ENCODE measurements around the gene CPNE5. TPM values are rescaled to one million over a fixed set of nuclear protein-coding genes. Genes with fewer than 3 reads are reported as not detected.
"Not testable (repeated sequence)": the region's sequence is repeated elsewhere in the genome, so short reads cannot be mapped to it uniquely, and the experiment has no call there.

The CPNE5 gene
- total RNA-seq, 2 experiments from 2014 or later, result 1.2 to 1.7 TPM

DNA sequence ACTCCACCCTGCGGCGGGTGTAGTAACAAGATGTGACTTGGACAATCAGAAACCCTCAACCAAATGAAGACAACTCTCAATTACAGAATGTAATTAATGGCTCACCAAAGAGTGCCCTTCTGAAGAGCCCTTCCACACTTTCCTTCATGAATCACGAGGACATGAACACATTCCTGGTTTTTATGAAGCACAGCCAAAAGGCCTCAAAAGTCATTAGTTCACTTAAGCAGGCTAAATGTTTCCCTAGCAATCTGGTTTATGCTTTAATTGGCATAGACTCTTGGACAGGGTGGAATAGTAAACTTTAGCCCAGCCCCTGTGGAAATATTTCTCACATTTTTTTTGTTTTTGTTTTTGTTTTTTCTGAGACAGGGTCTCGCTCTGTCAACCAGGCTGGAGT is 20.5 kb downstream of the CPNE5 start:
- CTCF ChIA-PET, result no interaction called here
- Mint-ChIP-seq H3K4me3 (no peak overlapping the region), H3K9me3 (no peaks in the 10 kb centered on the region), H3K27ac (no peak overlapping the region), H3K27me3 (ENCODE audit: low read depth) (no peaks in the 10 kb centered on the region), H3K4me1 (ENCODE audit: low read depth) (no peaks in the 10 kb centered on the region), H3K36me3 (ENCODE audit: low read depth) (no peaks in the 10 kb centered on the region)
- intact Hi-C loops (cut with micrococcal nuclease), result no loop called here
- DNase-seq, result no peak

DNA sequence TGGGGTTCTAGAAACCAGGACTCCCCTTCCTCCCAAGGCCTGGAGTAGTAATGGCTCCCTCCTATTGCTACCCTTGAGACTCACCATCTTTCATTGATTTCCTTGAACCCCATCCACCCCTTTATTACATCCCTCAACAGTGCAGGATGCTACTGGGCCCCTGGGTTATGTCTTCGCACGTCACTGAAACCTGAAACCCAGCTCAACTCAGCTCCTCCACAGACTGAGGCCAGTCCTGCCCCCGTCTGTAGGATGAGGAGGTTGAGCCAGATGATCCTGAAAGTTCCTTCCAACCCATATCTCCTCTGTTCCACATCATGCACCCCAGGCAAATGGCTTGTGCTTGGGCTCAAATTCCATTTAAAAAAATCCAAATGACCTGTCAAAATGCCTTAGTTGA is 21.4 kb downstream of the CPNE5 start:
- no peak for DNase-seq
- Mint-ChIP-seq H3K27me3 (ENCODE audit: low read depth) (no peaks in the 10 kb centered on the region), H3K4me1 (ENCODE audit: low read depth) (no peaks in the 10 kb centered on the region), H3K9me3 (no peaks in the 10 kb centered on the region), H3K27ac (no peak overlapping the region), H3K4me3 (no peak overlapping the region), H3K36me3 (ENCODE audit: low read depth) (no peaks in the 10 kb centered on the region)
- CTCF ChIA-PET, result interaction anchor here (0.6 kb wide), 1 partner anchor 38 kb away, joined by 3 read pairs; no protein-coding TSS in a partner anchor
- intact Hi-C loops (cut with micrococcal nuclease), result no loop called here

DNA sequence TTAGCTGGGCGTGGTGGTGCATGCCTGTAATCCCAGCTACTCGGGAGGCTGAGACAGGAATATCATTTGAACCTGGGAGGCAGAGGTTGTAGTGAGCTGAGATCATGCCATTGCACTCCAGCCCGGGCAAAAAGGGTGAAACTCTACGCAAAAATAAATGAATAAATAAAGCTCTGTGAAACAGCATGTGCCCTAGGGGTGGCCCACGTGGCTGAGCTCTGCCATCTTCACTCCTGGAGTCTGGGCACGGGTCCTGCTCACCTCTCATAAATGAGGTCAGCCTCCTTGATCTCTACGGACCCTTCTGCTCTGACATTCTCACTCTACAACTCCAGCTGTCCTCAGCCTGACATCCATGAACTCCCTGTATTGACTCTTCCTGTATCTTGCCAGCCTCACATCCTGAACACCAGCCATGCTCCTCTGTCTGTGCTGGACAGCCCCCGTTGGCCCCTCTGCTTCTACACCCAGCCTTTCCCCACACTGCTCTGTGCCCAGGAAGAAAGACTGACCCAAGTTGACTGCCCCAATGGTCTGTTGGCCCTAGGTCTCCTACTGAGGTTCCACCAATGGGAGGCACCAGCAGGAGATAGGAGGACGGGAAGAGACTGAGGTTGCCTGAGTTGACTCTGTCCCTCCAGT is 21.9 kb downstream of the CPNE5 start:
- Mint-ChIP-seq H3K4me3 (no peak overlapping the region), H3K27me3 (ENCODE audit: low read depth) (no peaks in the 10 kb centered on the region), H3K4me1 (ENCODE audit: low read depth) (no peaks in the 10 kb centered on the region), H3K9me3 (no peaks in the 10 kb centered on the region), H3K36me3 (ENCODE audit: low read depth) (no peaks in the 10 kb centered on the region), H3K27ac (no peak overlapping the region)
- no peak for DNase-seq
- CTCF ChIA-PET, result interaction anchor here (0.6 kb wide), 1 partner anchor 37 kb away, joined by 3 read pairs; no protein-coding TSS in a partner anchor
- intact Hi-C loops (cut with micrococcal nuclease), result no loop called here

DNA sequence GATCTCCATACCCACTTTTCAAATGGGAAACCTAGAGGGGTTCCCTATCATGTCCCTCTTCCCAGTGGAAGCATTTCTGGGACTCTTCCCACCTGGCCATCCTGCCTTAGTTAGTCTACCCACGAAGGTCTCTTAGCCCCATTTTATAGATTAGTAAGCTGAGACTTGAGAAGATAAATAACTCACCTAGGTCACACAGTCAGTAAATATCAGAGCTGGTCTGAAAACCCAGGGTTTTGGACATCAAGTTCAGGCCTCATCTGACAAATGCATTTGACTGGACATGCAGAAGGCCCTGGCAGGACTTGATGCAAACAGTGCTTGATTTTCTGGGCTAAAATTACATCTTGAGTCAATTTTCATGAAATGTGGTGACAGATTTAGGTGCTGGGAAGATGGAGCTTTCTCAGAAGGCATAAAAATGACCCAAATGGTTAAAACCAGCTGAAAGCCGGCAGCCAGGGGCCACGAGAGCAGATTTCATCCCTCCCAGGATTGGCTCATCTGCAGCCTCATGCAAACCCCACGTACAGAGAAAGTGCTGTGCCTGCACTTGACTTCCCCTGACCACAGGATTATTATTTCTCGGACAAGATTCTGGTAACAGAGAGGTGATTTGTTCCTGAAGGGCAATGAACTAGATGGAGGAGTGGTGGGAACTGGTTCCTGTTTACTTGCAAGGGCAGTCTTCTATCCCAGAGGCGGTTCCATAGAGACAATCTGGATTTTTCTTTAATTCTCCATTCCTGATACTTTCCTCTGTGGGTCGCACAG is 23.1 kb downstream of the CPNE5 start:
- Mint-ChIP-seq H3K9me3 (no peaks in the 10 kb centered on the region), H3K4me1 (ENCODE audit: low read depth) (no peaks in the 10 kb centered on the region), H3K4me3 (no peak overlapping the region), H3K36me3 (ENCODE audit: low read depth) (no peaks in the 10 kb centered on the region), H3K27ac (no peak overlapping the region), H3K27me3 (ENCODE audit: low read depth) (no peaks in the 10 kb centered on the region)
- intact Hi-C loops (cut with micrococcal nuclease), result no loop called here
- CTCF ChIA-PET, result interaction anchor here (1.1 kb wide), 1 partner anchor 202 kb away, joined by 4 read pairs; no protein-coding TSS in a partner anchor
- no peak for DNase-seq

DNA sequence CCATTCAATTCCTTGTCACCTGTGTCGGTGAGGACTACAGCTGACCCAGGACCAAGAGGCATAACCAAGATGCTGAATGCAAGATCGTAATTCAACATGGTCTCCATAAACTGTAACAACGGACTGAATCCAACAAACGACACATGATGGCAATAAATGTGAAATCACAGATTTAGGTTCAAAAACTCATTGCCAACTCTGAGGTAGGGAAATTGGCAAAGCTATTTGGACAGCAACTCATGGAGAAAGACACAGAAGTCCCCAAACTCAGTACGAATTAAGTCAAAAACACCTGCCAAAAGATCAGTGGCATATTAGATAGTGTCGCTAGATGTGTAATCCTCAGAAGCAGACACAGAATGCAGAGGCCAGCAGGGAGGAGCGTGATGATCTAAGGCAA is 25.0 kb downstream of the CPNE5 start:
- no peak for DNase-seq
- Mint-ChIP-seq H3K4me3 (no peak overlapping the region), H3K36me3 (ENCODE audit: low read depth) (no peaks in the 10 kb centered on the region), H3K9me3 (no peaks in the 10 kb centered on the region), H3K4me1 (ENCODE audit: low read depth) (no peaks in the 10 kb centered on the region), H3K27ac (no peak overlapping the region), H3K27me3 (ENCODE audit: low read depth) (no peaks in the 10 kb centered on the region)
- CTCF ChIA-PET, result no interaction called here
- intact Hi-C loops (cut with micrococcal nuclease), result no loop called here

DNA sequence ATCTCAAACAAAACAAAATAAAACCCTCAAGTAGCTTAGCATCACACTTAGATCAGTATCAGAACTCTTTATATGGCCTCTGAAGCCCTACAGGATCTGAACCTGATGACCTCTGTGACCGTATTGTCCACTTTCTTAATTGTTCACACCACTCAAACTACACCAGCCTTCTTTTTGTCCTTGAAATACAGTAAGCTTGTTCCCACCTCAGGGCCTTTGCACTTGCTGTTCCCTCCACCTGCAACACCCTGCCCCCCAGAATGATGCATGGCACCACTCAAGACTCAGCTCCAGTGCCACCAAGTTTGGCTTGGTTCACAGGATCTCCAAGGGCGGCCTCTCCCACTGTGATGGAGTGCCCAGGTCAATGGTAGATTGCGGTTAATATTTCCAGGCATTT is 25.7 kb downstream of the CPNE5 start:
- Mint-ChIP-seq H3K27ac (no peak overlapping the region), H3K36me3 (ENCODE audit: low read depth) (no peaks in the 10 kb centered on the region), H3K9me3 (no peaks in the 10 kb centered on the region), H3K4me1 (ENCODE audit: low read depth) (no peaks in the 10 kb centered on the region), H3K4me3 (no peak overlapping the region), H3K27me3 (ENCODE audit: low read depth) (no peaks in the 10 kb centered on the region)
- CTCF ChIA-PET, result no interaction called here
- no peak for DNase-seq
- intact Hi-C loops (cut with micrococcal nuclease), result no loop called here

DNA sequence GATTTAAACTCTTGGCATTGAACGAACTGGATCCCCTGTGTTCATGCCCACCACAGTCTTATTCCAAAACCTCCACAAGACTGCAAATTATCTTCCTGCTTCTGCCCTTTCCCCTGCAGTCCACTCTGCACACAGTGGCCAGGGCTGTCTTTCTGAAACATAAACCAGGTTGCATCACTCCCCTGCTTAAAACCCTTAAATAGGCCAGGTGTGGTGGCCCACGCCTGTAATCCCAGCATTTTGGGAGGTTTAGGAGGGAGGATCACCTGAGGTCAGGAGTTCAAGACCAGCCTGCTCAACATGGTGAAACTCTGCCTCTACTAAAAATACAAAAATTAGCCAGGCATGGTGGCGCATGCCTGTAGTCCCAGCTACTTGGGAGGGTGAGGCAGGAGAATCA is 26.2 kb downstream of the CPNE5 start:
- H3K4me1 Mint-ChIP-seq (ENCODE audit: low read depth); H3K4me3 Mint-ChIP-seq; H3K36me3 Mint-ChIP-seq (ENCODE audit: low read depth); H3K27me3 Mint-ChIP-seq (ENCODE audit: low read depth); DNase-seq; H3K9me3 Mint-ChIP-seq; intact Hi-C loops (cut with micrococcal nuclease); H3K27ac Mint-ChIP-seq: not testable (repeated sequence)
- CTCF ChIA-PET, result interaction anchor here (1.8 kb wide), 1 partner anchor 37 kb away, joined by 5 read pairs; no protein-coding TSS in a partner anchor

DNA sequence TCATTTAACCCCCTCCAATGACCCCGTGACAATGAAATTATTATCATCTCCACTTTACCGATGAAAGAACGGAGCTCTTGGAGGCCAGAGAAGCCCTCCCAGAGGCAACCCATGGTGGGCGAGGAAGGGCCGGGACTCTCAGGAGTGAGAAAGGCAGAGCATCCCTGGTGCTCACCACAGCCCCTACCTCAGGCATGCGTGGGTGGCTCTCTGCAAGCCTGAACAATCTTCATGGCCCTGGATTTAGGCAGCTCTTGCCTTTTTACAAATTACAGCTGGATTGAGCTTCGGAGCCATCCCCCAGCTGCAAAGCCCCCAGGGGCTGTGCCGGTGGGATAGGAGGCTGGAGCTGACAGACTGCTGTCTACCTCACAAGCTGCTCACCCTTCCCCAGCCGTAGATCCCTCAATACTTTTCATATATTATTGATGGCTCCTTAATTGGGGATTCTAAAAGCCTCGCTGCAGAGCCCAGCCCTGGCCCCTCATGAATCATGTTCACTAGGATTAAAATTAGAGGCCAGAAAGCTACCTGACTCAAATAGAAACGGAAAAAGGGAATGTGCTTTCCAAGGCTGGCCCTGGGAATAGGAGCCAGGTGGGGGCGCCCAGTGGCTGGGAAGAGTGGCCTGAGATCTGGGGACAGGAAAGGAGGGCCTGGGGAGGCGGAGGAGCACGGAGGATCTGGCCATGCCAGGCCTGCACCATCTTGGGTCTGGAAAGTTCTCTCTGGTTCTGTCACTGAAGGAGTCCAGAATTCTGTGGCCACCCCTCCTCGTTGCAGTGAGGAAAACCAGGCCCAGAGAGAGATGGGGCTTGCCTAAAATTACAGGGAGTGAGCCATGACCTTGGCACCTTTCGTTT is 29.1 kb downstream of the CPNE5 start:
- H3K27ac Mint-ChIP-seq, result no peak overlapping the region
- intact Hi-C loops (cut with micrococcal nuclease), result no loop called here
- H3K9me3 Mint-ChIP-seq, result no peaks in the 10 kb centered on the region
- no peaks in the 10 kb centered on the region for H3K27me3 Mint-ChIP-seq (ENCODE audit: low read depth)
- no peak for DNase-seq
- H3K4me1 Mint-ChIP-seq (ENCODE audit: low read depth), result no peaks in the 10 kb centered on the region
- CTCF ChIA-PET, result interaction anchor here (0.7 kb wide), 1 partner anchor 14 kb away, joined by 3 read pairs; no protein-coding TSS in a partner anchor
- H3K4me3 Mint-ChIP-seq, result no peak overlapping the region
- no peaks in the 10 kb centered on the region for H3K36me3 Mint-ChIP-seq (ENCODE audit: low read depth)

DNA sequence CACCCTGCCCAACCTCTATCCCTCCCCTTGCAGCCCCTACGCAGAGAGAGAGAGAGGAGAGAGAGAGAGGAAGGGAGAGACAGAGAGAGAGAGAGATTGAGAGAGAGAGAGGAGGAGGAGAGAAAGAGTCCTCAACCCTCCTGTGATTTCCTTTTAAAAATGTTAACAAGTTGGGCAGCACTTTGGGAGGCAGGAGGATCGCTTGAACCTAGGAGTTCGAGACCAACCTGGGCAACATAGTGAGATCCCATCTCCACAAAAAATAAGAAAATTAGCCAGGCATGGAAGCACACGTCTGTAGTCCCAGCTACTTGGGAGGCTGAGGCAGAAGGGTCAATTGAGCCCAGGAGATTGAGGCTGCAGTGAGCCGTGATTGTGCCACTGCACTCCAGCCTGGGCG is 30.1 kb downstream of the CPNE5 start:
- CTCF ChIA-PET, result no interaction called here
- Mint-ChIP-seq H3K27me3 (ENCODE audit: low read depth) (no peaks in the 10 kb centered on the region), H3K27ac (no peak overlapping the region), H3K9me3 (no peaks in the 10 kb centered on the region), H3K4me3 (no peak overlapping the region), H3K4me1 (ENCODE audit: low read depth) (no peaks in the 10 kb centered on the region), H3K36me3 (ENCODE audit: low read depth) (no peaks in the 10 kb centered on the region)
- intact Hi-C loops (cut with micrococcal nuclease), result no loop called here
- no peak for DNase-seq

DNA sequence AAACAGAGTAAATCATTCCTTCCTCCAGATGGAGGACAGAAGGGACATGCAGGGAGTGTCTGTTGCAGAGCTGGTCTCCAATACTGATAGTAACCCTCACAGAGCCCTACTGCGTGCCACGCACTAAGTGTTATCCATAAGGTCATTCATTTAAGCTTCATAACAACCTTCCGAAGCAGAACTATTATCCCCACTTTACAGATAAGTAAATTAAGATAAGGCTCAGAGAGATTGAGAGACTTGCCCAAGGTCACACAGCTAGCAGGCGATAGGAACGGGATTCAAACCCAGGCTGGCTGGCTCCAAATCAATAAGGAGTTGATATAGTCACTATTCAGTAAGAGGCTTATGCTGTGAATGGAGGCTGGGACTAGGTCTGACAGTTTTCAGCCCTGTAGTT is 30.6 kb downstream of the CPNE5 start:
- intact Hi-C loops (cut with micrococcal nuclease), result no loop called here
- no peak for DNase-seq
- no peak overlapping the region for H3K27ac Mint-ChIP-seq
- no peaks in the 10 kb centered on the region for H3K9me3 Mint-ChIP-seq
- CTCF ChIA-PET, result no interaction called here
- H3K4me3 Mint-ChIP-seq, result no peak overlapping the region
- H3K36me3 Mint-ChIP-seq (ENCODE audit: low read depth), result no peaks in the 10 kb centered on the region
- H3K27me3 Mint-ChIP-seq (ENCODE audit: low read depth), result no peaks in the 10 kb centered on the region
- no peaks in the 10 kb centered on the region for H3K4me1 Mint-ChIP-seq (ENCODE audit: low read depth)

DNA sequence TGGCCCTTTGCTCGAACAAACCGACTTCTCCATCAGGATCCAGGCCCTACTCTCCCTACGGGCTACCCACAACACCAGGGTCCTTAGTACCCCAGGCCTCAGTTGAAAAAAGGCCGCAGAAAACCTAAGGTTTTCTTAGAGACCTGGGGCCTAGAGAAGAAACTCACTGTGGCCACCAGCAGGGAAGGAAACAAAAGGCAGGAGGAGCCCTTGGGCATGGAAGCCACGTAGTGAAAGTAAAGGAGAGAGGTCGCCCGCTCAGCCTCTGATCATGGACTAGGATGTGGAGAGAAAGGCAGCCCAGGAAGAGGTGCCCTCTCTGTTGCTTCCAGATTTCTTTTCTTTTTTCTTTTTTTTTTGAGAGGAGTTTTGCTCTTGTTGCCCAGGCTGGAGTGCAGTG is 31.5 kb downstream of the CPNE5 start:
- CTCF ChIA-PET, result no interaction called here
- DNase-seq, result no peak
- H3K9me3 Mint-ChIP-seq, result no peaks in the 10 kb centered on the region
- H3K4me3 Mint-ChIP-seq, result no peak overlapping the region
- H3K4me1 Mint-ChIP-seq (ENCODE audit: low read depth), result no peaks in the 10 kb centered on the region
- H3K27ac Mint-ChIP-seq, result no peak overlapping the region
- intact Hi-C loops (cut with micrococcal nuclease), result no loop called here
- no peaks in the 10 kb centered on the region for H3K27me3 Mint-ChIP-seq (ENCODE audit: low read depth)
- no peaks in the 10 kb centered on the region for H3K36me3 Mint-ChIP-seq (ENCODE audit: low read depth)

DNA sequence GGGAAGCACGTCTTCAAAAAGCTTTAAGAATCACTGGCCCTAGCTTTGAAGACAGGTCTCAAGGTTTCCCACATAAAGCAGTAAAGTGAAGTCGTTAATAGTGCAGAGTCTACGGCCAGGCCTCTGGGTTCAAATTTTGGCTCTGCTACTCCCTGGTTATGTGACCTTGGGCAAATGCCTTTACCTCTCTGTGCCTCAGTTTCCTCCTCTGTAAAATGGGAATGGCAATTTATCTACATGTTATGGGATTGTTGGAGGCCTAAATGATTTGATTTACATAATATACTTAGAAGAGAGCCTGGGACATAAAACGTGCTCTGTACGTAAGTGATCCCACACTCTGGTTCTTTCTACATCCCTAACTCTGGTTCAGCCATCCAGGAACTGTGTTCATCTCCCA is 32.1 kb downstream of the CPNE5 start:
- no peaks in the 10 kb centered on the region for H3K4me1 Mint-ChIP-seq (ENCODE audit: low read depth)
- H3K9me3 Mint-ChIP-seq, result no peaks in the 10 kb centered on the region
- H3K36me3 Mint-ChIP-seq (ENCODE audit: low read depth), result no peaks in the 10 kb centered on the region
- CTCF ChIA-PET, result no interaction called here
- intact Hi-C loops (cut with micrococcal nuclease), result no loop called here
- H3K4me3 Mint-ChIP-seq, result no peak overlapping the region
- H3K27ac Mint-ChIP-seq, result no peak overlapping the region
- DNase-seq, result no peak
- no peaks in the 10 kb centered on the region for H3K27me3 Mint-ChIP-seq (ENCODE audit: low read depth)

All from activated naive CD4-positive, alpha-beta T cell treated with anti-CD3 and anti-CD28 coated beads for 36 hours (primary cell).